K562 (cell line): Measurements from ENCODE around the gene ACER1. TPM values are rescaled to one million over a fixed set of nuclear protein-coding genes. Genes with fewer than 3 reads are reported as not detected.

Experiments used
- ATAC-seq: fragments of 200-7000 bp; cut with Tn5 transposase; 3 replicates; pipeline ENCODE4 v1.9.1; 2020; ENCODE audit warnings: moderate library complexity
- BruUV-seq: library from RNA; stranded (reverse); fragments of 400-500 nt; replicated peaks from 2 replicates; lab custom pipeline; 2021; lab: Mats Ljungman, UMichigan
- CTCF ChIA-PET: fragments of 300-600 bp; formaldehyde crosslinking; extraction: SDS; loops from one replicate; lab custom pipeline; 2021; ENCODE audit warnings: low intra/inter-chr PET ratio; lab: Yijun Ruan, JAX
- POLR2A ChIA-PET: fragments of 300-600, 350-650 bp; sonication (Branson Sonifier 250); formaldehyde crosslinking; extraction: SDS; loops from one replicate; lab custom pipeline; 2021; ENCODE audit warnings: antibody characterized with exemption, inconsistent platforms; lab: Yijun Ruan, JAX
- DNase-seq, 4 experiments: peaks; one replicate each; pipeline versions ENCODE4 v3.0.0 to v3.0.0-alpha.2; 2011 to 2018; ENCODE audit warnings: low spot score in 3 of 4, mixed read lengths in 3 of 4; ENCODE audit errors: extremely low read depth in 1 of 4
- FAIRE-seq: peaks from 2 replicates; lab custom pipeline; 2011; peaks lifted over from hg19 to GRCh38; lab: Jason Lieb, UNC
- H2AFZ ChIP-seq: 2 replicates; pipeline ENCODE4 v1.6.0; 2011; ENCODE audit warnings: low read depth, low read length, control low read depth, inconsistent platforms
- H3K27ac ChIP-seq: fragments of 200-600 bp; 3 replicates; pipeline ENCODE4 v1.8.0; 2011; ENCODE audit warnings: low read depth, mild to moderate bottlenecking, control low read depth, inconsistent platforms, low read length, moderate library complexity, mixed read lengths; ENCODE audit errors: extremely low read depth
- H3K27me3 ChIP-seq, 2 experiments: fragments of 300-600 bp in 1 of 2; 2 replicates in 1 of 2; 3 replicates in 1 of 2; pipeline versions ENCODE4 v1.6.0 to v1.8.0; 2011; ENCODE audit warnings: inconsistent platforms in 2 of 2, low read length in 2 of 2, mild to moderate bottlenecking in 1 of 2, mixed read lengths in 1 of 2, moderate library complexity in 1 of 2; ENCODE audit not compliant: control insufficient read depth in 2 of 2, insufficient read depth in 2 of 2
- H3K36me3 ChIP-seq: fragments of 300-600 bp; 3 replicates; pipeline ENCODE4 v1.8.0; 2011; ENCODE audit warnings: mild to moderate bottlenecking, low read length, inconsistent platforms; ENCODE audit not compliant: control insufficient read depth, insufficient read depth
- H3K4me1 ChIP-seq, 2 experiments: fragments of 200-600 bp in 1 of 2; replicated peaks in 1 of 2; 2 replicates in 1 of 2; 3 replicates in 1 of 2; pipeline versions ENCODE4 v1.5.1 to v1.8.0; 2011; ENCODE audit warnings: inconsistent platforms in 2 of 2, low read length in 2 of 2, mild to moderate bottlenecking in 1 of 2, mixed read lengths in 1 of 2, moderate library complexity in 1 of 2; ENCODE audit not compliant: control insufficient read depth in 2 of 2, insufficient read depth in 2 of 2
- H3K4me2 ChIP-seq: 2 replicates; pipeline ENCODE4 v1.6.1; 2011; ENCODE audit warnings: low read length, control low read depth, inconsistent platforms, mixed read lengths; ENCODE audit not compliant: insufficient read depth
- H3K4me3 ChIP-seq: fragments of 200-600 bp; sonication (generic), shearing (Covaris generic); 2 replicates; pipeline ENCODE4 v1.5.1; 2016; ENCODE audit warnings: control low read depth, inconsistent platforms
- H3K79me2 ChIP-seq: fragments of 200-600 bp; 3 replicates; pipeline ENCODE4 v1.8.0; 2011; ENCODE audit warnings: low read length, inconsistent platforms; ENCODE audit not compliant: control insufficient read depth, insufficient read depth
- H3K9ac ChIP-seq, 2 experiments: 2 replicates each; pipeline versions ENCODE4 v1.6.0 to v1.6.1; 2011; ENCODE audit warnings: low read depth in 2 of 2, low read length in 2 of 2, control low read depth in 1 of 2, inconsistent platforms in 1 of 2, mild to moderate bottlenecking in 1 of 2, mixed read lengths in 1 of 2; ENCODE audit not compliant: insufficient read depth in 1 of 2
- H3K9me1 ChIP-seq: one replicate; pipeline ENCODE4 v1.6.0; 2011; ENCODE audit warnings: inconsistent platforms, mild to moderate bottlenecking, low read length, moderate library complexity; ENCODE audit not compliant: control insufficient read depth, insufficient read depth
- H3K9me3 ChIP-seq: replicated peaks from 2 replicates; pipeline ENCODE4 v1.5.1; 2011; ENCODE audit warnings: low read depth, low read length, inconsistent platforms; ENCODE audit not compliant: control insufficient read depth, insufficient read depth
- H4K20me1 ChIP-seq: replicated peaks from 2 replicates; pipeline ENCODE4 v1.6.1; 2011; ENCODE audit warnings: low read length, inconsistent platforms, mixed read lengths; ENCODE audit not compliant: control insufficient read depth, insufficient read depth
- ARNT ChIP-seq, 2 experiments: fragments of 450-650 bp; IDR thresholded peaks; 2 replicates each; pipeline ENCODE4 v1.6.1; 2016; ENCODE audit warnings: mild to moderate bottlenecking in 1 of 2
- BDP1 ChIP-seq: IDR thresholded peaks from 3 replicates; pipeline ENCODE4 v1.6.1; 2011; ENCODE audit not compliant: insufficient read length, insufficient read depth
- BRCA1 ChIP-seq, 2 experiments: fragments of 450-650 bp in 1 of 2; sonication (generic) in 1 of 2; formaldehyde crosslinking in 1 of 2; IDR thresholded peaks; 2 replicates each; pipeline versions ENCODE4 v1.5.0 to v1.6.1; 2017 to 2020; ENCODE audit warnings: mild to moderate bottlenecking in 1 of 2, missing genetic modification reagents in 1 of 2
- C11orf30 ChIP-seq: fragments of 450-650 bp; IDR thresholded peaks from 2 replicates; pipeline ENCODE4 v1.6.1; 2016; ENCODE audit warnings: low read depth, mild to moderate bottlenecking
- CBX8 ChIP-seq: fragments of 200-600 bp; sonication (generic); IDR thresholded peaks from 2 replicates; pipeline ENCODE4 v1.6.1; 2012; ENCODE audit warnings: borderline replicate concordance, mixed run types, low read depth, mild to moderate bottlenecking, moderate library complexity, mixed read lengths, low read length, control low read depth, inconsistent platforms; ENCODE audit not compliant: poor library complexity, severe bottlenecking; ENCODE audit errors: extremely low read depth
- CEBPB ChIP-seq: fragments of 450-650 bp; IDR thresholded peaks from 2 replicates; pipeline ENCODE4 v1.6.1; 2016; ENCODE audit warnings: missing genetic modification characterization, missing compliant biosample characterization
- EP400 ChIP-seq: fragments of 450-650 bp; IDR thresholded peaks from 2 replicates; pipeline ENCODE4 v1.6.1; 2017; ENCODE audit warnings: antibody characterized with exemption, mild to moderate bottlenecking, moderate library complexity
- KAT7 ChIP-seq: sonication (generic); formaldehyde crosslinking; IDR thresholded peaks from 2 replicates; pipeline ENCODE4 v1.8.0; 2022; ENCODE audit warnings: missing genetic modification reagents, mild to moderate bottlenecking, borderline replicate concordance
- PTBP1 ChIP-seq: fragments of 200-400 bp; formaldehyde crosslinking; IDR thresholded peaks from 2 replicates; pipeline ENCODE4 v1.6.1; 2017; ENCODE audit warnings: low read depth, low read length
- RBFOX2 ChIP-seq: fragments of 200-400 bp; formaldehyde crosslinking; IDR thresholded peaks from 2 replicates; pipeline ENCODE4 v1.6.1; 2017; ENCODE audit warnings: low read depth, mild to moderate bottlenecking, low read length, moderate library complexity
- SAP30 ChIP-seq: fragments of 200-600 bp; sonication (generic); IDR thresholded peaks from 2 replicates; pipeline ENCODE4 v1.6.1; 2012; ENCODE audit warnings: borderline replicate concordance, low read depth, mild to moderate bottlenecking, moderate library complexity, low read length, control low read depth, inconsistent platforms; ENCODE audit not compliant: insufficient read depth, poor library complexity, severe bottlenecking
- SP1 ChIP-seq: sonication (generic); formaldehyde crosslinking; IDR thresholded peaks from 2 replicates; pipeline ENCODE4 v1.8.1; 2022; ENCODE audit warnings: mild to moderate bottlenecking, missing genetic modification reagents
- TAF9B ChIP-seq: fragments of 450-650 bp; IDR thresholded peaks from 2 replicates; pipeline ENCODE4 v1.6.1; 2018; ENCODE audit warnings: mild to moderate bottlenecking; ENCODE audit not compliant: partially characterized antibody
- ZBED1 ChIP-seq: IDR thresholded peaks from 2 replicates; pipeline ENCODE4 v1.6.1; 2014
- ZBTB8A ChIP-seq: fragments of 450-650 bp; IDR thresholded peaks from 2 replicates; pipeline ENCODE4 v1.6.1; 2018; ENCODE audit warnings: mild to moderate bottlenecking, moderate library complexity; ENCODE audit not compliant: partially characterized antibody
- ZNF232 ChIP-seq: sonication (generic); formaldehyde crosslinking; IDR thresholded peaks from 2 replicates; pipeline ENCODE4 v1.8.0; 2022; ENCODE audit warnings: mild to moderate bottlenecking, missing genetic modification reagents
- WGBS: fragments of 100-300 bp; shearing (Covaris generic); methylation state at CpG from one replicate; pipeline ENCODE4 v1.1.6; 2016; ENCODE audit warnings: low coverage, mixed read lengths; ENCODE audit not compliant: insufficient coverage; ENCODE audit errors: missing lambda C conversion rate; 5-methylcytosine and 5-hydroxymethylcytosine counted together
- in situ Hi-C: fragments of 300-500 bp; cut with MboI; formaldehyde crosslinking; loops from 4 replicates; pipeline ENCODE4 v1.15.0; 2018; ENCODE audit warnings: inconsistent platforms, mixed read lengths
- intact Hi-C: fragments of 100-400 bp; cut with micrococcal nuclease; formaldehyde crosslinking; loops from 2 replicates; pipeline ENCODE4 v1.14.2; 2022
- polyA plus RNA-seq, 8 experiments: library from polyadenylated mRNA; depleted of rRNA in 4 of 8; stranded (reverse) in 5 of 8; unstranded in 3 of 8; fragments of >200 nt; fragmentation: Nextera tagmentation in 2 of 8; fragmentation: Illumina TruSeq in 1 of 8; extraction: Ambion mirVana in 2 of 8; extraction: Trizol in 1 of 8; gene quantifications; 2 replicates each; pipeline versions ENCODE4 v1.2.1 to v1.2.3, GENCODE V29; 2011 to 2014; ENCODE audit warnings: inconsistent platforms in 1 of 8, missing spikeins in 1 of 8
- total RNA-seq, 7 experiments: library from RNA; depleted of rRNA in 6 of 7; stranded (reverse); fragments of >200 nt in 6 of 7; fragmentation: Illumina TruSeq in 2 of 7; extraction: Trizol in 2 of 7; gene quantifications; 2 replicates each; pipeline versions ENCODE4 v1.2.1 to v1.2.3, GENCODE V29; 2011 to 2021; ENCODE audit warnings: low replicate concordance in 1 of 7
- TF ChIP-seq, protein P1 (sequence below): sonication (generic); formaldehyde crosslinking; IDR thresholded peaks from 2 replicates; pipeline ENCODE4 v1.9.0; 2022; ENCODE audit warnings: mild to moderate bottlenecking, missing genetic modification reagents
- TF ChIP-seq, protein P2 (sequence below): fragments of 450-650 bp; IDR thresholded peaks from 2 replicates; pipeline ENCODE4 v1.6.1; 2016

Gene ACER1
- total and polyA plus RNA-seq, 9 of the 15 experiments (the other 6 are each of a cell fraction or from before 2014, with no cell fraction given), result not detected

DNA sequence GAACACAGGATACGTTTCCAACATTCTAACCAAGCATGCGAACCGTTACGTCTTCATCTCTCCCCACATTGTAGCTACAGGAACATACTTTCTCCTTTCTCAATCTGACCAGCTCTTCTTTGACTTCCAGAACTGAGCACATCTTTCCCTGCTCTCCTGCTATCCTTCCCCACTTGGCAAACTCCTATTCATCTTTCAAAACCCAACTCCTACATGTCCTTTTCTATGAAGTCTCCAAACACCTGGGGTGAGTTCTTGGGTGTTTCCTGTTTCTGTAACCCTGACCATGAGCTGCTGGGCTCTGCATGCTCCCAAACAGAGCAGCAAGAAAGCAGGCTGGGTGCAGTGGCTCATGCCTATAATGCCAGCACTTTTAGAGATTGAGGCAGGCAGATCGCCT lies 6.6 kb downstream of the ACER1 start:
- CTCF ChIA-PET, result no interaction called here
- Histone ChIP-seq H3K4me1 (no peaks in the 10 kb centered on the region), H3K9me1 (no peaks in the 10 kb centered on the region), H3K27ac (no peak overlapping the region), H3K79me2 (no peaks in the 10 kb centered on the region), H3K4me2 (no peak overlapping the region), H3K9ac (no peak overlapping the region), H3K36me3 (no peaks in the 10 kb centered on the region), H2AFZ (no peak overlapping the region), H3K9me3 (0 out of 2 replicates have a peak, but pooled peaks cover 4% of the 10 kb centered on the region), H4K20me1 (no peaks in the 10 kb centered on the region), H3K27me3 (peaks cover 12 to 38% of the 10 kb centered on the region in 2 experiments), H3K4me3 (no peak overlapping the region)
- ATAC-seq (no peak), DNase-seq (no peak), FAIRE-seq (peak; percentile 11)
- TF ChIP-seq ZBED1, result no peak
- TF ChIP-seq ARNT (IDR thresholded peaks at IDR 0.05), result no peak
- TF ChIP-seq, protein P1, sequence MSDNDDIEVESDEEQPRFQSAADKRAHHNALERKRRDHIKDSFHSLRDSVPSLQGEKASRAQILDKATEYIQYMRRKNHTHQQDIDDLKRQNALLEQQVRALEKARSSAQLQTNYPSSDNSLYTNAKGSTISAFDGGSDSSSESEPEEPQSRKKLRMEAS (CRISPR knock-in tag), result no peak
- no peak for TF ChIP-seq C11orf30
- TF ChIP-seq EP400, result no peak
- no peak for TF ChIP-seq KAT7 (CRISPR knock-in tag)
- no peak for TF ChIP-seq CBX8
- no peak for TF ChIP-seq CEBPB (tag)
- TF ChIP-seq BDP1, result no peak
- no peak for TF ChIP-seq SAP30
- no peak for TF ChIP-seq BRCA1 (IDR thresholded peaks at IDR 0.05)
- no peak for TF ChIP-seq BRCA1 (CRISPR knock-in tag; IDR thresholded peaks at IDR 0.05)
- TF ChIP-seq RBFOX2, result no peak
- no peak for TF ChIP-seq SP1 (CRISPR knock-in tag)
- no peak for TF ChIP-seq ZBTB8A
- TF ChIP-seq PTBP1, result no peak
- TF ChIP-seq ZNF232 (CRISPR knock-in tag), result no peak
- TF ChIP-seq, protein P2, sequence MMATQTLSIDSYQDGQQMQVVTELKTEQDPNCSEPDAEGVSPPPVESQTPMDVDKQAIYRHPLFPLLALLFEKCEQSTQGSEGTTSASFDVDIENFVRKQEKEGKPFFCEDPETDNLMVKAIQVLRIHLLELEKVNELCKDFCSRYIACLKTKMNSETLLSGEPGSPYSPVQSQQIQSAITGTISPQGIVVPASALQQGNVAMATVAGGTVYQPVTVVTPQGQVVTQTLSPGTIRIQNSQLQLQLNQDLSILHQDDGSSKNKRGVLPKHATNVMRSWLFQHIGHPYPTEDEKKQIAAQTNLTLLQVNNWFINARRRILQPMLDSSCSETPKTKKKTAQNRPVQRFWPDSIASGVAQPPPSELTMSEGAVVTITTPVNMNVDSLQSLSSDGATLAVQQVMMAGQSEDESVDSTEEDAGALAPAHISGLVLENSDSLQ, result no peak
- TF ChIP-seq TAF9B, result no peak
- intact Hi-C loops, result no loop called here
- POLR2A ChIA-PET, result interaction anchor here (1.0 kb wide), 1 partner anchor 46 kb away, joined by 3 read pairs; the partner anchor contains the start of gene ALKBH7
- in situ Hi-C loops, result no loop called here
- 0% methylated on average over 5 of the region's 5 CpGs for WGBS
- BruUV-seq, result no TSS peak
